HG03139 (cell line): ENCODE results near the gene MYO9A.
"Not testable (repeated sequence)": the region's sequence is repeated elsewhere in the genome, so short reads cannot be mapped to it uniquely, and the experiment has no call there.

Experiments
- ATAC-seq: cut with Tn5 transposase; IDR thresholded peaks from one replicate; pipeline ENCODE4 v1.9.1; 2021; ENCODE audit not compliant: unreplicated experiment

The MYO9A gene

DNA sequence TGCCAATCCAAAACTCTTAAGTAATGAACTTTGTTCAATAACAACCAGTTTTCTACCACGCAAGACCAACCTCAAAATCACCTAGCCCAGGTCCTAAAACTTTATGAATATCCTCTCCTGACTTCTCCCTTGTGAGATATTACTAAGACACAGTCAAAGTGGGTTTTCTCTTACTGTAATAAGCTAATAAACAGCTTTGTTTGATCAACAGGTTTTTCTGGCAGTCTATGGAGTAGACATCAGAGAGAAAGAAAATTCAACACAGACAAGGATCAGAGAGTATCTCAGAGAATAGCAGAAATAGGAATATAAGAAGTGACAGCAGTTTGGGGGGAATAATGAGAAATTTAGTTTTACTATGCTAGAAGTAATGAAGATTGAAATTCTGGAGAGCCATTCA lies 228.0 kb downstream of the MYO9A start:
- ATAC-seq = no peak

DNA sequence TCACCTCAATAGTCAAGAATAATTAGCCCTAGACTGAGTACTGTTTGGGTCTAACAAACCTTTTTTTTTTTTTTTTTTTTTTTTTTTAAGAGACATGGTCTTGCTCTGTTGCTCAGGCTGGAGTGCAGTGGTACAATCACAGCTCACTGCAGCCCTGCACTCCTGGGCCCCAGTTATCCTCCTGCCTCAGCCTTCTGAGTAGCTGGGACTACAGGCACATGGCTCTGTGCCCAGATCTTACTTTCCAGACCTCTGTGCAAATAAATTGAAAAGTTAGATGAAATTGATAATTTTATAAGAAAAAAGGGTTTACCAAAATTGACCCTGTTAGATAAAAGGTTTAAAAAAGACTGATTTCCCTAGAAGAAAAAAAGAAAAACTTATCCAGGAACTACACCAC lies 228.6 kb downstream of the MYO9A start:
- no peak for ATAC-seq

GRCh38 chr15:71888797-71889196 lies 229.2 kb downstream of the MYO9A start:
- ATAC-seq = no peak

DNA sequence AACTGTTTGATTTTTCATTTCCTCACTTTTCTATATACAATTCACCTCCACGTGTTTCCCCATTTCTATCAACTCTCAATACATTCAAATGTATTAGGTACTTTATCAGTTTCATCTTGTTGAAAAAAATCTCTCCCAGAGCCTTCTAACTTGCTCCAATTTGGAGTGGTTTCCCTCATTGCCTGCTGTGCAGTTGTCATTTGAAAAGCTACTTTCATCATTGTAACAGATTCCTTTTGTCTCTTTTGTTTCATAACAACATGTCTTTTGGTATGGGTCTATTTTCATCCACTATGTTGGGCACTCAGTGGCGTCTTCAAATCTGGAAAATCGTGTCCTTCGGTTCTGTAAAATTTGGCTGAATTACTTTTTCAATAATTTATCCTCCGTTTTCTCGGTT lies 232.6 kb downstream of the MYO9A start:
- ATAC-seq = no peak

DNA sequence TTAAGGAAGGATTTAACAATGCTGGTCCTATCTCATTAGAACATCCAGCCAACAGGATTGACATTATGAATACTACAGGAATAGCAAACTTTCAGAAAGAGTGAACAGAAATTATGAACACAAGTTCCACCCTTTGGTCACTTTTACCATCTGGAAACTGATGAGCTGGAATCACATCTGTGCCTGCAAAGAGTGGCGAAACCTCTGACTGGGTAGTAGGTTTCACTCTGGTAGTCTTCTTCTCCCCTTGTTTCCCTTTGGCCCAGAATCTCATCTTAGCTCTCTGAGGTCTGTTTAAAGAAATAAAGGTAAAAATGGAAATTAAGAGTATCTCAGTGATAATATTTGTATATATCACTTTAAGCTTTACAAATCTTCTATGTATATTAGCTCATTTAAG lies 234.5 kb downstream of the MYO9A start:
- peak; percentile 58 for ATAC-seq

DNA sequence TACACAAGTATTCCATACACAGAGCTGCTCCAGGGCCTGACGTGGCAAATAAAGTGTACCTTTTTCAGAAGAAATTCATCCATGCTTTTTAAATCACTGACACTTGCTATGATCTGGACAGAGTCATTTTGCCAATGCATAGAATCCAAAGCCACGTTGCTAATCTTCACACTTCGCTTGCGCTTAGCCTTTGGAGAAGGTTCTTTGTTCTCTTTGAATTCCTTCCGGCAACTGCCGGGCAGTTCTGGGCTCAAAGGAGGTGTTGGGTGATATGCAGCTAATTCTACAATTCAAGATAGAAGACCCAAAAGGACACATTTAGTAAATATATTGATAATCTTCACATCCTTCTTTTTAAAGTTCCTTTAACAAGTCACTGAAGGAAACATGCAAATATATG lies 237.7 kb downstream of the MYO9A start:
- ATAC-seq = no peak

DNA sequence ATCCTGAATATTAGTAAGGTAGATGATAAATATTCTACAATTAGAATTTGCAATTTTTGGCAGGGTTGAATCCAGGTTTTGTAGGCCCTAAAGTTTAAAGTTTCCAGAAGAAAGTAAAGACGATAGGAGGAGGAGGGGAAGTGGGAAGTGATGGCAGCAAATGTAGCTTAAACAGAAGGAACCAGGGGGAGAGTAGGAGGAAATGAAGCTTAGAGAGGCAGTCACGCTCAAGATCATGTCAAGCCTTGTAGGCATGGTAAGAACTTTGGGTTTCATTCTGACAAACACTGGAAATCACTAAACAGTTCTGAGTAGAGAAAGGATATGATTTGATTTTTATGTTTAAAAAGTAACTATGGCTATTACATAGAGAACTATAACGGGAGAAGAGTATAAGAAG lies 243.7 kb downstream of the MYO9A start:
- ATAC-seq = no peak

GRCh38 chr15:71858232-71858631 lies 259.7 kb downstream of the MYO9A start:
- ATAC-seq = not testable (repeated sequence)

DNA sequence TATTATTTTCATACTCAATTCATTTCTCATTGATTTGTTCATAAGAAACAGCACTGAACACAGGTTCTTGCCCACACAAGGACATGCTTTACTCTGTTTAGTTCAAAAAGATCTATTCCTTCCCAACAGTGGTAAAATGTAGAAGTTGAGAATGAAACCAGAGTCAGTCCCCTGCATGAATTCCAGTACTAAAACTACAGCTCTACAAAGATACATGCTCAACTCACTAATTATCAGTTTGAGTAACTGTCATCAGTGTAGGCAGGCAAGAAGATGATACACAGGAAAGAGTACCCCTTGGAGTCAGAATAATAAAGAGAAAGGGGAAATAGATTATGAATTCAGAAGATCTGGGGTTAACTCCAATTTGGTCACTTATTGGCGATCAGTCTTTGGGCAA lies 264.4 kb downstream of the MYO9A start:
- no peak for ATAC-seq

GRCh38 chr15:71844916-71845315 lies 273.0 kb downstream of the MYO9A start:
- no peak for ATAC-seq

- ATAC-seq = no peak
Observed at GRCh38 chr15:71841563-71841962, 276.4 kb downstream of the MYO9A start.

DNA sequence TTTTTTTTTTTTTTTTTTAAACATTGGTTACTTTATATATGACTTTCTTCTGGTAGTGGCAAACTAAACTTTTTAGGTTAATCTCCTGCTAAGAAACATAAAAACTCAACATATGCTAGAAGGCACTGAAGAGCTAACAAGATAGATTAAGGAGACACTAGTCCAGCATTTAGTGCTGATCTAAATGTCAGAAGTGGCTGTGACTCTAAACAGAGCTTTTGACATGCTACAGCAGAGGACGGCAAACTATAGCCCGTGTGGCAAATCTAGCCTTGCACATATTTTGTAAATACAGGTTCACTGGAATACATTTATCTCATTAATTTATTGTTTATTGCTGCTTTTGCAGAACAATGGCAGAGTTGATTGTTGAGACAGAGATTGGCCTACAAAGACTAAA lies 287.0 kb downstream of the MYO9A start:
- ATAC-seq = no peak

GRCh38 chr15:71826196-71826595 lies 291.8 kb downstream of the MYO9A start:
- no peak for ATAC-seq

- no peak for ATAC-seq
Observed at GRCh38 chr15:71825021-71825730, 292.8 kb downstream of the MYO9A start.

DNA sequence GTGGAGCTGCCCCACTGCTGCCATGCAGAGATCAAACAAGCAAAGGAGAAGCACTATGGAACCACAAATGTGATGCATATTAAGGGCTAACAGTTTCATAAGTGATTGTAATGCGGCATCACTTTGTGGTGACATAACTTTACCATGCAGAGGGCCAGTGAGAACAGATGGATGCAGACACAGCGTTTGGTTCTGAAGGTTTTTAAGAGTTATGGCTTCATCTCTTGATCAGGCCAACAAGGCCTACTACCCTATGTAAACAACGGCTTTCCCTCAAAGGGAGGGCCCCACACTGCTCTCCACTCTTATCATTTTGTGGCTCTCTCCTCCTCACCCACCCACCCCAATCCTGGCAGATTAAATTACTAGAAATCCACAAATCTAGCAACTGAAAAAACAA lies 294.1 kb downstream of the MYO9A start:
- no peak for ATAC-seq

GRCh38 chr15:71822890-71823630 lies 294.9 kb downstream of the MYO9A start:
- ATAC-seq = no peak

DNA sequence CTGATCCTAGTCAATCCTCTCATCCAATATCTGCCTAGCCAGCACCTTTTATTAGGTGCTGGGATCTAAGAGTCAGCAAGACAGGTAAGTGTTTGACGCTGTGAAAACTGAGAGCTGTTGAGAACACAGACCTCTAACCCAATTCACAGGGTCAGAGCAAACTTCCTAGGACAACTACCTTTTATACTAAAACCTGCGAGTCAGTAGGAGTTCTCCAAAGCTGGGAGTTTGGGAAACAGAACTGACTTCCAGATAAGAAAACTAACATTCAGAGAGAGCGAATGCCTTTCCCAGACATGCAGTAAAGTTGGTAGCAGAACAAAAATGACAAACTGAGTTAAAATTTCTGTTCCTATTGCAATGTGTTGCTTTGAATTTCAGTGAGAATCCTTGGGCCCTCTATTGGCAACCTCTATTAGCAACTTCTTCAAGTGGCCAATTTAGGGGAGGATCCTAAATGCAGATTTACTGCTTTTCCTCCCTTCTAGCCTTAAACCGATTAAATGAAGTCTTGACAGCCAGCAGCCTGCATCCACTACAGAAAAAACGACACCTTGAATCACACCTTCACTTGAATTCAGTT lies 296.3 kb downstream of the MYO9A start:
- no peak for ATAC-seq

- ATAC-seq = no peak
Observed at GRCh38 chr15:71820127-71820526, 297.8 kb downstream of the MYO9A start.

DNA sequence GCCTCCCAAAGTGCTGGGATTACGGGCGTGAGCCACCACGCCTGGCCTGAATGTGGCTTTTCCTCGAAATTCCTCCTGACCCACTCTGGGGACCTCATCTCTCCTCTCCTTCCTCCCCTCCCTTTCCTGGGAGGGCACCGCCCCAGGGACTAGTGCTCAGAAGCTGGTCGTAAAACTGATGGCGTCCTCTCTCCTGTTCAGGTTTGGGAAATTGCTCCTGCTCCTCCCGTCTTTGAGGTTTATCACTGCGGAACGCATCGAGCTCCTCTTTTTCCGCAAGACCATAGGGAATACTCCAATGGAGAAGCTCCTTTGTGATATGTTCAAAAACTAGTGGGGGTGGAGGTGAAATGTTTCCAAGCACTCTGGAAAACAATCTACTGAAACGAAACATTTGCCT lies 300.6 kb downstream of the MYO9A start:
- no peak for ATAC-seq

DNA sequence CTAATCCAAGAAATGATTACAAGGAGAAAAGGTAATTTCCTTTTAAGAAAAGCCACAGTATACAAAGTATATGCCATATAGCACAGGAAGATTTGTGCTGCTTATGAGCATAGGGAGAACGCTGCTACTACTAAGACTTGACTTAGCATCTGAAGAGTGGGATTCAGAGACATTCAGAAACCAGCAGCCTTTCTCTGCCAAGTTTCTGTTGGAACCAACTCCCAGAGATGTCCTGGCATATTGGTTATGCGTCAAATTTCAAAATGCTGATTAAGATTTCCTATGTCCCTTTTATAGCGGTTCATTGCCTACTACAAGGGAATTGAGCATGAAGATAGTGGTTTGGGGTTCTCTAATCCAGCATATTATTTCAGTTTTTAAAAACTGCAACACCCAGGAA lies 302.6 kb downstream of the MYO9A start:
- no peak for ATAC-seq

DNA sequence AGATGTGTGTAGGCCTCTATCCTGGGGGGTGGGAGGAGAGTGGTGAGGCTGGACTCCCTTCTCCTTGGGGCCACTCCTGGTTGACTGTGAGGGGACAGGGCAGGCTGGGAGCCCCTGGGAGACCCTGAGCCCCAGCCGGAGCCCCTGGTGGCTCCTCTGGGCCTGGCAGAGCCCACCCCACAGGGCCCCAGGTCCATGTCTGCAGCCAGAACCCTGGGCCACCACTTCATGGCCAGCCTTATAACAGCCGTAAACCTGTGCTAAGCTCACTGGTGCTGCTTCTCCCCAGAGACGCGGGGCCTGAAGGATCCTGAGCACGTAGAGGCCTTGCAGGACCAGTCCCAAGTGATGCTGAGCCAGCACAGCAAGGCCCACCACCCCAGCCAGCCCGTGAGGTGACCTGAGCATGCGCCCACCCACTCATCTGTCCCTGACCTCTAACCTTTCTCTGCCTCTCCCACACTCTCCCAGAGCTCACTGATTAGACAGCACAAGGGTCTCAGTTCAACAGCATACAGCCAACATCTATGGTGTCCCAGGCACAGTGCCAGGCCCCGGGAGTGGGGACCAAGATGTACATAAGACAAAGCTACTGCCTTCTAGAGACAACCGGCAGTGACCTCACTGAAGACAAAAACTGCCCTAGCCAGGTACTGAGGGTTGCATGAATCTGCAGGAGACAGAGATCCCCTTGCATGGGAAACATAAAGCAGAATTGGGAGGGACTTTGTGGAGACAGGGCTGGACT lies 304.1 kb downstream of the MYO9A start:
- ATAC-seq = no peak
